Endothelial cell of umbilical vein (primary cell): ENCODE measurements around the gene DCAF4.

Experiments used
- CTCF ChIP-seq, 2 donors: IDR thresholded peaks; 1 replicate in 1 of 2; 2 replicates in 1 of 2; pipeline ENCODE4 v1.5.1; 2011; ENCODE audit warnings: low read length in 2 of 2, mild to moderate bottlenecking in 2 of 2, moderate library complexity in 2 of 2, control low read depth in 1 of 2, inconsistent platforms in 1 of 2, low read depth in 1 of 2; ENCODE audit not compliant: insufficient read depth in 1 of 2; ENCODE audit errors: extremely low read depth in 1 of 2
- EZH2 ChIP-seq: IDR thresholded peaks from 2 replicates; pipeline ENCODE4 v1.6.1; 2012; ENCODE audit warnings: borderline replicate concordance, low read depth, mild to moderate bottlenecking, moderate library complexity, low read length, inconsistent platforms; ENCODE audit not compliant: severe bottlenecking
- POLR2A ChIP-seq: IDR thresholded peaks from 2 replicates; pipeline ENCODE4 v1.6.1; 2012; ENCODE audit warnings: low read depth, mild to moderate bottlenecking, control low read depth, low read length
- POLR2AphosphoS5 ChIP-seq: IDR thresholded peaks from 2 replicates; pipeline ENCODE4 v1.6.1; 2012; ENCODE audit warnings: low read depth, mild to moderate bottlenecking, control low read depth, low read length, moderate library complexity; ENCODE audit not compliant: insufficient read depth

GRCh38 chr14:72978856-72979255 is 52.6 kb downstream of the DCAF4 start:
- TF ChIP-seq CTCF (IDR thresholded peaks at IDR 0.05; ENCODE audit: extremely low read depth in 1 of 2, insufficient read depth in 1 of 2, low read depth in 1 of 2, low read length in 2 of 2) (no peak), EZH2 (no peak), POLR2A (no peak), POLR2AphosphoS5 (no peak)
